GM21529 (cell line): ENCODE data around the gene INPP5E.
"Not testable (repeated sequence)": the region's sequence is repeated elsewhere in the genome, so short reads cannot be mapped to it uniquely, and the experiment has no call there.

Source experiments
- ATAC-seq: cut with Tn5 transposase; IDR thresholded peaks from one replicate; pipeline ENCODE4 v1.9.1; 2021; ENCODE audit not compliant: unreplicated experiment

INPP5E gene

GRCh38 chr9:136430588-136431234 lies 8.9 kb downstream of the INPP5E start:
- no peak for ATAC-seq

- ATAC-seq = no peak
These were observed 9.8 kb downstream of the INPP5E start for GRCh38 chr9:136429683-136430491.

- ATAC-seq = no peak
These were observed 10.5 kb downstream of the INPP5E start for GRCh38 chr9:136429075-136429628.

- ATAC-seq = no peak
These were observed 12.9 kb downstream of the INPP5E start for GRCh38 chr9:136426787-136427186.

GRCh38 chr9:136425367-136425766 lies 14.3 kb downstream of the INPP5E start:
- ATAC-seq = not testable (repeated sequence)

GRCh38 chr9:136424750-136425362 lies 14.8 kb downstream of the INPP5E start:
- ATAC-seq = no peak

GRCh38 chr9:136423432-136424146 lies 16.1 kb downstream of the INPP5E start:
- ATAC-seq = no peak

GRCh38 chr9:136422876-136423275 lies 16.8 kb downstream of the INPP5E start:
- ATAC-seq = no peak

GRCh38 chr9:136421791-136422190 lies 17.9 kb downstream of the INPP5E start:
- no peak for ATAC-seq

- ATAC-seq = no peak
These were observed 20.6 kb downstream of the INPP5E start for GRCh38 chr9:136419092-136419420.

GRCh38 chr9:136418182-136419091 lies 21.2 kb downstream of the INPP5E start:
- ATAC-seq = no peak

- no peak for ATAC-seq
These were observed 22.7 kb downstream of the INPP5E start for GRCh38 chr9:136416914-136417313.

- no peak for ATAC-seq
These were observed 23.2 kb downstream of the INPP5E start for GRCh38 chr9:136416427-136416826.

- ATAC-seq = no peak
These were observed 26.7 kb downstream of the INPP5E start for GRCh38 chr9:136412962-136413361.

GRCh38 chr9:136411378-136411777 lies 28.3 kb downstream of the INPP5E start:
- no peak for ATAC-seq

- ATAC-seq = peak; percentile 79
These were observed 29.0 kb downstream of the INPP5E start, which contains the start of the genes ENTR1 and PMPCA for GRCh38 chr9:136410500-136411287. TSS of gene ENTR1 (minus strand) at chr9:136410614. CDS start at chr9:136410397, 217 bp downstream. TSS of gene PMPCA (plus strand) at chr9:136410658. CDS start at chr9:136410669, 11 bp downstream.

- ATAC-seq = peak; percentile 27
These were observed 29.8 kb downstream of the INPP5E start for GRCh38 chr9:136409557-136410455.

GRCh38 chr9:136407911-136408310 lies 31.7 kb downstream of the INPP5E start:
- no peak for ATAC-seq
